HG03097 (cell line): Measurements from ENCODE around the gene PARVB.
"Not testable (repeated sequence)": the region's sequence is repeated elsewhere in the genome, so short reads cannot be mapped to it uniquely, and the experiment has no call there.

Experiments used
- ATAC-seq: cut with Tn5 transposase; IDR thresholded peaks from one replicate; pipeline ENCODE4 v1.9.1; 2021; ENCODE audit not compliant: unreplicated experiment, low FRiP score

Gene PARVB

GRCh38 chr22:44098966-44099530 is 74.9 kb downstream of the PARVB start:
- ATAC-seq = no peak

- ATAC-seq = no peak
Measured at GRCh38 chr22:44099696-44100095, 75.6 kb downstream of the PARVB start.

DNA sequence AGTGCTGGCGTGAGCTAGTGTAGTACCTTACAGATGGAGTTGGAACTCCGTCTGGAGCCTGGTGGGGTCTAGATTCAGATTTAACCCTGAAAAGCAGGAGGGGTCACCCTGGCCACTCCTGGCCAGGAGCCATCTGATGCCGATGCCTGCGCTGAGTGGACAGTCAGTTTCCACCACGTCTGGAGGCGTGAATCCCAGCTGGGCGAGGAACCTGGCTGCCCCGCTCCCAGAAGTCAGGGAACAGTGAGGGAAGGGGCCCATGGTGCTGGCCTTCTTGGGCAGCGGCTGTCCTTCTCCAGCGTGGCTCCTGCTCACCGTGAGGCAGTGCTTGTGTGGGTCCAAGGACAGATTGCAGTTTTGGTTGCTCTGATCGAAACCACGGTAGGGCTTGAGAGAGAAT is 76.3 kb downstream of the PARVB start:
- no peak for ATAC-seq

DNA sequence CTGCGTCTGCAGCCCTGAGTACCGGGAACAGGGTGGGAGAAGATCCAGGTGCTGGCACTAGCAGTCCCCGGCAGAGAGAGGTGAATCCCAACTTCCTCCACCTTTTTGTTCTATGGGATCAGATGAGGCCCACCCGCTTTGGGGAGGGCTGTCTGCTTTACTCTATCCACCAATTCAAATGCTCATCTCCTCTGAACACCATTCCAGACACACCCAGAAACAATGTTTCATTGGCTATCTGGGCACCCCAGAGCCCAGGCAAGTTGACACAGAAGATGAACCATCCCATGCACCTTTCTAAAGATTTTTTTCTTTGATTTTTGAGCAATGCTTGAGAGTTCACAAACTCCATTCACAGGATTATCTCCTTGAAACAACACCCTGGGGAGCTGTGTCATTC is 78.0 kb downstream of the PARVB start:
- no peak for ATAC-seq

DNA sequence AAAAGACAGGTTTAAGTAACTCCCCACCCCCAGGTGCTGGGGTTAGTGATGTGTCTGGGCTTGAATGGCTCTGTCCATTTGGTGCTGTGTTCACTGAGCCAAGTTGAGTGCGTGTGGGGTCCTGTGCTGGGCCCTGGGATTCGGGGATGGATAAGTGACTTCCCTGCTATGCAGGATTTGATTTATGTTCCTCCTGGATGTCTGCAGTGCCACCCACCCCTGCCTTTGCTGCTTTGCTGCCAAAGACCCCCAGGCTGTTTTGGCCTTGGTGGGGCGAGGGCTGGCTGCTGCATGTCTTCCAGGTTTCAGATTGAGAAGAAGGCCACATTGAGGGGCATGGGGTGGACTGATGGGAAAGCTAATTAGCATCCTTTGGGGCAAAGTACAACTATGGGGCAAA is 78.8 kb downstream of the PARVB start:
- no peak for ATAC-seq

DNA sequence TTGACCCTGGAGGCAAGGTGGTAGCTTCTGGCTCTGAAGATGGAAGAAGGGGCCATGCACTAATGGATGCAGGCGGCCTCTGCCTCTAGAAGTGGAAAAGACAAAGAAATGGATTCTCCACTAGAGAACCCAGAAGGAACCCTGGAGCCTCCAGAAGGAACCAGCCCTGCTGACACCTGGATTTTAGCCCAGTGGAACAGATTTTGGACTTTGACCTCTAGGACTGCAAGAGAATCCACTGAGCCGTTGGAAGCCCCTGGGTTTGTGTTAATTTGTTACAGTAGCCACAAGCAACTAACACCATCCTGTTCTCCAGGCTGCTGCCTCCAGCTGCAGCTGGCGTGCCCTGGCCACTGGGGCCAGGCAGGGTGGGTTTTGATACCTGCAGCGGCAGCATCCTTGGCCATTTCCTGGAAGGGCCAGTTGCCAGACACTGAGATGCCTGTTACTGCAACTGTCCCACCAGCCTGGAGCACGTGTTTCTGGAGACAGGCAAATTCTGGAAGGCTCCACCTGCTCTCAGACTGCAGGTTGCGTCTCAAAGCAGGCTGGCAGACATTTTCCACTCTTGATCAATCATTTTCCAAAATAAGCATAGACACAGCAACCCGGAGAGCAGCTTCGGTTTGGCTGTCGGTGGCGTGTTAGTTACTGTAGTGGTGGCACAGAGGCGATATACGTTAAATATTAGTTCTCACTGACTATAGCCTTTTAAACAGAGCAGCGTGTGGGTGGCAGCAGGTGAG is 79.8 kb downstream of the PARVB start:
- no peak for ATAC-seq

- no peak for ATAC-seq
Measured at GRCh38 chr22:44107340-44107739, 83.2 kb downstream of the PARVB start.

DNA sequence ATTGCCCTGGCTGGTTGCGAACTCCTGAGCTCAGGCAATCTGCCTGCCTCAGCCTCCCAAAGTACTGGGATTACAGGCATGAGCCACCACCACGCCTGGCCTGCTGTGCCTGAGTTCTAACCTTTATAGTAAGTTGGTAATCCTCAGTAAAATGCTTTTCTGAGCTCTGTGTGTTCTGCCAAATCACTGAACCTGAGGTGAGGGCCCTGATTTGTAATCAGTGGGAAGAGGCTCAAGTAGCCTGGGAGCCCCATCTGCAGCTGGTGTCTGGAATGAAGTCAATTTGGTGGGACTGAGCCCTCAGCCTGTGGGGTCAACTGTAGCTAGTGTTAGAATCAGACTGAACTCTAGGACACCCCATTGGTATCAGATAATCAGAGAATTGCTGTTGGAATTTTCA is 84.0 kb downstream of the PARVB start:
- ATAC-seq = no peak

DNA sequence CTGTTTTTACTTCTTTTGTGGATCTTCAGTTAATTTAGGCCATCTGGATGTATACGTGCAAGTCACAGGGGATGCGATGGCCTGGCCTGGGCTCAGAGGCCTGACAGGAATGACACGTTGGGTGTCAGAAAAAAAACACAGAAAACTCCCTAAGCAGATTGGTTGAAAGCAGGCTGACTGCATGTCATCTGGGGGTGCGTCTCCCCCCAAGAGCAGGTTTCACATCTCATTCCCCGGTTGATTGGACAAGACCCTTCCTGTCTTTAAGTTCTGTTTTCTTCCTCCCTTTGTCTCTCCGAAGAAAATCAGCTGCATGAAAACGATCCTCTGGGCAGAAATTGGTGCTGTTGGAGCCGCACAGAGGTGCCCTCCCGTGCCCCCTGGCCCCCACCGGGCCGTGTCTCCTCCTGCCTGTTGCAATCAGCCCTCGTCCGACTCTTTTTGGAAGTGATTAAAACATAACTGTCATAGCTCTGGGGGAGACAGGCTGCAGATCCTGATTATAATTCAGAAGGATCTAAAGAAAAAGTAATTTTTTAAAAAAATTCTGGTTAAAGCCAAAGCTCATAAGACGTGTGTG is 84.8 kb downstream of the PARVB start:
- ATAC-seq = no peak

DNA sequence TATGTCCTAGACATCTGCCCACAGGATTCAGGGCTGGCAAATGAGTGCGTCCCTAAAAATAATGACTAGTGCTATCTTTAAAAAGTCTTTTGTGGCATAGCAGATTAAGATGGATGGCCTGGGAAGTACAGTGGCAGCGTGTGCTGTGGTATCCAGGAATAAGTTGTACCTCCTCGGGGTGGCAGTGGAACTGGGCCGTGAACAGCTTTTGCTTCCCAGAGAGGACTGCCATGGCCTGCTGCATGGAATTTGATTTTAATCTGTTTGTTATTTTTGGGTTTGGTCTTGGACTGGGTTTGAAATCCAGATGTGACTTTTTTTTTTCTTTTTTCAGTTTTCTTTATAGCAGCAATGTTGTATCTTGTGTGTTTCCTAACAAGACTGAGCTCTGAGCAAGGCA is 85.3 kb downstream of the PARVB start:
- ATAC-seq = no peak

DNA sequence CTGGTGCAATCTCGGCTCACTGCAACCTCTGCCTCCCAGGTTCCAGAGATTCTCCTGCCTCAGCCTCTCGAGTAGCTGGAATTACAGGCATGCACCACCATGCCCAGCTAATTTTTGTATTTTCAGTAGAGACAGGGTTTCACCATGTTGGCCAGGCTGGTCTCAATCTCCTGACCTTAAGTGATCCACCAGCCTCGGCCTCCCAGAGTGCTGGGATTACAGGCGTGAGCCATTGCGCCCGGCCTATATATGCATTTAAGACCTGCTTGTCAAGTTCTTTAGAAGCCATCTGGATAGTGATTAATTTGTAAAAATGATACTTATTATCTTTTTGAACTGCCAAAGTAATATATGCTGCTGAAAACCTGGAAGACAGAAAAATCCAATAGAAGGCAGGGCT is 86.6 kb downstream of the PARVB start:
- ATAC-seq = not testable (repeated sequence)

- no peak for ATAC-seq
Measured at GRCh38 chr22:44111562-44112155, 87.6 kb downstream of the PARVB start.

DNA sequence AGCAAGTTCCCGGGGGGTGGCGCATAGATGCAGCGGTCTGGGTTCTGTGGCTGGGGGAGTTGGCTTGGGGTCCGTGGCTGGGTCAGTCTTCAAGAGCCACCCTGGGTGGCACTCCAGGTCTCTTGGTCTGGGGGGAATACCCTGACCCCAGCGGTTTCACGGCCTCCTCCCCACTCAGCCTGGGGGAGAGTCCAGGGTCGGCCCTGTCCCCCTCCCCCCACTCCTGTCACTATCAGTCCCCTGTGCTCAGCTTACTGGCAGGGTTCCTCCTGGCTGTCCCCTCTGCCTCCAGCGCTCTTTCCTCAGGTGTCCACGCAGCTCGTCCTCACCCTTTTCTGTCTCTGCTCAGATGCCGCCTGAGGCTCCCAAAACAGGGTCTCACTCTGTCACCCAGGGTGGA is 88.1 kb downstream of the PARVB start:
- no peak for ATAC-seq

- ATAC-seq = no peak
Measured at GRCh38 chr22:44116331-44116730, 92.2 kb downstream of the PARVB start.

- no peak for ATAC-seq
Measured at GRCh38 chr22:44116755-44117684, 92.9 kb downstream of the PARVB start.

DNA sequence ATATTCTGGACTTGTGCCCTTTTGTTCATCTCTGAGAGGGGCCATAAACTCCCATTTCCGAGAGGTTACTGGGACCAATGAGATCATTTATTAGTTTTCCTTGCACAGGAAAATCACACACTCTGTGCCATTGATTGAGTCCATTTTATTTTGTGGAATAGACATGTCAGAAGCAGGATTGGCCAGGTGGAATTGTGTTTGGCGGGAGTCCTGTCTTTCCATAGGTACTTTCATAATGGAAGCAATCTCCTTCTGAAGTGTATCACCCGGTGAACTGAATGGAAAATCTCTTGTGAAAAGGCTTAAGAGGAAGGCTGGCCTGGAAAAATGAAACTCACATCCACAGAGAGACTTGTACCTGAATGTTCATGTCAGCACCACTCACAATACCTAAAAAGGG is 93.6 kb downstream of the PARVB start:
- no peak for ATAC-seq

DNA sequence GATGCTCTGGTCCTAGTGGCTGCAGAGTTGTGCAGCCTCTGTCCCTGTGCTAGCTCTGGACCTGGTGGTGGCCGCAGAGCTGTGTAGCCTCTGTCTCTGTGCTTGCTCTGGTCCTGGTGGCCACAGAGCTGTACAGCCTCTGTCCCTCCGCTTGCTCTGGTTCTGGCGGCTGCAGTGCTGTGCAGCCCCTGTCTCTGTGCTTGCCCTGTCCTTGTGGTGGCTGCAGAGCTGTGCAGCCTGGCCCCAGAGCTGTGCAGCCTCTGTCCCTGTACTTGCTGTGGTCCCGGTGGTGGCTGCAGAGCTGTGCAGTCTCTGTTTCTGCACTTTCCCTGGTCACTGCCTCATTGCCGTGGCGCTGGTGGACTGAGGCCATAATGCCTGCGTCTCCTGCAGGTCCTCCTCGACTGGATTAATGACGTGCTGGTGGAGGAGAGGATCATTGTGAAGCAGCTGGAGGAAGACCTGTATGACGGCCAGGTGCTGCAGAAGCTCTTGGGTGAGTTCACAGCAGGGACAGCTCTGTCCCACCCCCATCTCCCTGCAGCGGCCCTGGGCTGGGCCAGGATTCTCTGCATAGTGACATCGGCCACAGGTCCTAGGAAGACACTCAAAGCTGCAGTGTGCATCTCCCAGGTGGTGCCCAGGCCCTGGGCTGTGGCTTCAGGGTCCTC is 94.7 kb downstream of the PARVB start:
- ATAC-seq = no peak

DNA sequence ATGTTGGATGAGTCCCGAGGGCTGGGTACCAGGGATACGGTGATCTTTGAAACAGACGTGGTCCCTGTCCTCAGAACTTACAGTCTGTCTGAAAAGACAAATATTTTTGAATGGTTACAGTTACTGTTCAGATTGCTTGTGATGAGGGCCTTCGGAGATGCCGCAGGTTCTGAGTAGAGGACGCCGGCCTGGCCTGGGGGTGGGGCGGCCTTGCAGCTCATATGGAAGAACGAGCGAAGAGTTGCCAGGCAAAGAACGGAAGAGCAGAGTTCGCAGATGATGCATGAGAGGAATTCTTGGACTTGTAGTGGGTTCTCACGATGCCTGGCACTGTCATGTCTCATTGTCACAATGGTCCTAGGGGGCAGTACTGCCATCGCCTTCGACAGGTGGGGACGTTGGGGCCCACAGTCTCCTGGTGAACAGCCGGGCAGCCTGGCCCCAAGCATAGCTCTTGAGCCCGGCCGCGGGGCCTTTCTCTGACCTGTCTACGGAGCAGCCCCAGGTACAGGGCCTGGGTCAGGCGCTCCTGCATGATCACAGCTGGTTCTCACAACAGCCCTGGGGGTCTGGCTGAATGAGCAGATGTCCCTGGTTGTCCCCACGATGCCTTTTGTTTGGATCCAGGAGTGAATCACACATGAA is 95.7 kb downstream of the PARVB start:
- no peak for ATAC-seq

- ATAC-seq = no peak
Measured at GRCh38 chr22:44120314-44120704, 96.2 kb downstream of the PARVB start.

DNA sequence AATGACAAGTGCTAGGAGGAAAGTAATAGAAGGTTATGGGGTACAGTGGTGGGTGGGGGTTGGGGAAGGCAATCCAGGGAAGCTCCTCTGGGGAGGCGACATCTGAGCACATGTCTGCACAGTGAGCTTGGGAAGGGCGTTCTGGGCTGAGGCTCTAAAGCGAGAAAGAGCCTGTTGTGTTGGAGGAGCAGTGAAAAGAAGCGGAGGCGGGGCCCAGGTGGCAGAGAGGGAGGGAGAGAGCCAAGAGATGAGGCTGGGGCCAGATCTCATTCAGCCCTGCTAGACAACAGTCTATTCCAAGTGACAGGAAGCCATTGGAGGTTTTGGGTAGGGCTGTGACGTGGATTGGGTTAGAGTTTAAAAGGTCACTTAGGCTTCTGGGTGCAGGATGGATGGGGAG is 101.3 kb downstream of the PARVB start:
- no peak for ATAC-seq
